Measurements from ENCODE around the gene PAWR. TPM values are rescaled to one million over a fixed set of nuclear protein-coding genes. Genes with fewer than 3 reads are reported as not detected.
A peak's percentile ranks its signal among the peaks of the same experiment; 100 is the strongest.

PAWR gene
- total and polyA plus RNA-seq, 2 of the 13 experiments (the other 11 are each of a cell fraction or from before 2014, with no cell fraction given) = 29.1 to 36.1 TPM

DNA sequence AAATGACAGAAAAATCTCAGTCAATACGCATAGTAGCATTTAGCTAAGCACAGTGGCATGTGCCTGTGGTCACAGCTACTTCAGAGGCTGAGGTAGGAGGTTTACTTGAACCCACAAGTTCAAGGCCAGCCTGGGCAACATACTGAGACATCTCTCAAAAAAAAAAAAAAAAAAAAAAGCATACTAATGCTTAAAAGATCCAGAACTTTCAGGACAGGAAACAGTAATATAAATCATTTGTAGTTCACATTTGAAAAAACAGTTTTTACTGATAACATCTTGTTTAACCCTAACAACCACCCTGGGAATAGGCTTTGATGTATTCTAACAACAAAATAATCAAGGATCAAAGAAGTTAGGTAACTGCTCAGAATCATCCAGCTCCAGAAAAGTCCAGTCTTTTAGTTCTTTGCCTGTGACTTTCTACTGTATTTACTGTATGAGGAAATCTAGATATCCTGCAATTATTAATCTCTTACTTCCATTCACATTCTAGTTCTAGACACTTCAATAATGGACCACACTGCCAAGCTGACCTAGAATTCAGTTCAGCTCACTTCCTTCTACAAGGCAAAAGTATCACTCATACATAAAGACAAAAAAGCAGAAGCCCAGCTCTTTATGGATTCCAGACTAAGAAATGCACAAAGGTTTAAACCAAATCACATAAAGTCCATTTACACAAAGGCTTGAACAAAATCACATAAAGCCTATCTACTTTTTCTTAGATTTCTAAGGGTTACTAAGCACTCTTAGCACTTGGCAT lies 28.5 kb downstream of the PAWR start (continued):
- TF ChIP-seq, protein P1, sequence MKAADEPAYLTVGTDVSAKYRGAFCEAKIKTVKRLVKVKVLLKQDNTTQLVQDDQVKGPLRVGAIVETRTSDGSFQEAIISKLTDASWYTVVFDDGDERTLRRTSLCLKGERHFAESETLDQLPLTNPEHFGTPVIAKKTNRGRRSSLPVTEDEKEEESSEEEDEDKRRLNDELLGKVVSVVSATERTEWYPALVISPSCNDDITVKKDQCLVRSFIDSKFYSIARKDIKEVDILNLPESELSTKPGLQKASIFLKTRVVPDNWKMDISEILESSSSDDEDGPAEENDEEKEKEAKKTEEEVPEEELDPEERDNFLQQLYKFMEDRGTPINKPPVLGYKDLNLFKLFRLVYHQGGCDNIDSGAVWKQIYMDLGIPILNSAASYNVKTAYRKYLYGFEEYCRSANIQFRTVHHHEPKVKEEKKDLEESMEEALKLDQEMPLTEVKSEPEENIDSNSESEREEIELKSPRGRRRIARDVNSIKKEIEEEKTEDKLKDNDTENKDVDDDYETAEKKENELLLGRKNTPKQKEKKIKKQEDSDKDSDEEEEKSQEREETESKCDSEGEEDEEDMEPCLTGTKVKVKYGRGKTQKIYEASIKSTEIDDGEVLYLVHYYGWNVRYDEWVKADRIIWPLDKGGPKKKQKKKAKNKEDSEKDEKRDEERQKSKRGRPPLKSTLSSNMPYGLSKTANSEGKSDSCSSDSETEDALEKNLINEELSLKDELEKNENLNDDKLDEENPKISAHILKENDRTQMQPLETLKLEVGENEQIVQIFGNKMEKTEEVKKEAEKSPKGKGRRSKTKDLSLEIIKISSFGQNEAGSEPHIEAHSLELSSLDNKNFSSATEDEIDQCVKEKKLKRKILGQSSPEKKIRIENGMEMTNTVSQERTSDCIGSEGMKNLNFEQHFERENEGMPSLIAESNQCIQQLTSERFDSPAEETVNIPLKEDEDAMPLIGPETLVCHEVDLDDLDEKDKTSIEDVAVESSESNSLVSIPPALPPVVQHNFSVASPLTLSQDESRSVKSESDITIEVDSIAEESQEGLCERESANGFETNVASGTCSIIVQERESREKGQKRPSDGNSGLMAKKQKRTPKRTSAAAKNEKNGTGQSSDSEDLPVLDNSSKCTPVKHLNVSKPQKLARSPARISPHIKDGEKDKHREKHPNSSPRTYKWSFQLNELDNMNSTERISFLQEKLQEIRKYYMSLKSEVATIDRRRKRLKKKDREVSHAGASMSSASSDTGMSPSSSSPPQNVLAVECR (CRISPR knock-in tag; IDR thresholded peaks at IDR 0.05; ENCODE audit: borderline replicate concordance) = no peak
- TF ChIP-seq HES4 (CRISPR knock-in tag; IDR thresholded peaks at IDR 0.05; ENCODE audit: borderline replicate concordance) = no peak
- TF ChIP-seq TAF15 (IDR thresholded peaks at IDR 0.05; ENCODE audit: low read depth, low read length, poor library complexity, severe bottlenecking) = no peak
- no peak for TF ChIP-seq CREB1 (IDR thresholded peaks at IDR 0.05)
- 0 out of 2 replicates have a peak, but pooled peaks have one; percentile 29 for TF ChIP-seq CREB1 (CRISPR knock-in tag; IDR thresholded peaks at IDR 0.05)

DNA sequence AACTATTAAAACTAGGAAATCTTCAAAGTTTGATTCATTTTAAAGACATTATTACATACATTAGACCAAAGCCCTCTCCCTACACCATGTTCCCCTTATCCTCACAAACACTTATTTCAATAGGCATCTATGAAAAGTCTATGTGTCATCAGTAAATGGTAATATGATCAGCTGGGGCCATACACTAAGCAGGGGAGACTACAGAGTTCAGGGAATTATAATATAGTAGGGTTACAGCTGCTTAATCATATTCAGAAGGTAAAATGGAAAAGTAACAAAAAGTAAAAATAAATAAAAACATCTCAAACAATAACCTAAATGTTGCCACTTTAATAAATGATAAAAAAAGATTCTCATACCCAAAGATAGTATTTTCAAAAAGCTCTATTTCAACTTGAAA lies 29.1 kb downstream of the PAWR start:
- no peaks in the 10 kb centered on the region for H3K27me3 ChIP-seq (ENCODE audit: control insufficient read depth in 1 of 2, insufficient read depth in 2 of 2, low read length in 2 of 2)
- no TSS peak for BruUV-seq (replicated peaks)
- no peak overlapping the region for H3K9ac ChIP-seq (ENCODE audit: insufficient read depth, low read depth, low read length)
- no peak overlapping the region for H3K4me3 ChIP-seq (replicated peaks in 1 of 3; ENCODE audit: insufficient read depth in 1 of 3, low read depth in 2 of 3, low read length in 3 of 3)
- peaks cover 88% of the 10 kb centered on the region for H3K79me2 ChIP-seq (ENCODE audit: insufficient read depth, low read length)
- peaks cover 49% of the 10 kb centered on the region for H4K20me1 ChIP-seq (ENCODE audit: insufficient read depth, low read length)
- no peak overlapping the region for H3K4me2 ChIP-seq (ENCODE audit: low read depth, low read length)
- FAIRE-seq = no peak
- no peak for DNase-seq (ENCODE audit: low spot score)
- peaks cover 32% of the 10 kb centered on the region for H3K4me1 ChIP-seq (ENCODE audit: insufficient read depth, low read length)
- peak overlapping the region; percentile 23 for H3K27ac ChIP-seq (ENCODE audit: extremely low read length, insufficient read depth, low read length)
- ChIA-PET CTCF (ENCODE audit: low intra/inter-chr PET ratio, low total read pairs) (no interaction called here), POLR2A (interaction anchor here (0.6 to 1.5 kb wide), 4 partner anchors 21 to 302 kb away, joined by 3 to 4 read pairs (median 4); partner anchors contain the start of gene PAWR)
- in situ Hi-C loops (cut with HindIII; ENCODE audit: extremely low pct_ligation_motif_present, low pct_unique_long_range_greater_than_20kb) = no loop called here
- intact Hi-C loops (cut with micrococcal nuclease; ENCODE audit: unreplicated experiment) = loop anchor here (2.0 kb wide), 1 partner anchor 23 kb away; no protein-coding TSS in a partner anchor
- no peaks in the 10 kb centered on the region for H3K9me3 ChIP-seq (ENCODE audit: low read length)
- H3K36me3 ChIP-seq (replicated peaks in 1 of 2; ENCODE audit: control insufficient read depth in 1 of 2, insufficient read depth in 2 of 2, low read length in 2 of 2) = peaks cover 3 to 8% of the 10 kb centered on the region in 2 experiments; a peak in 3 of 5 replicates
- H2AFZ ChIP-seq (ENCODE audit: low read length) = no peak overlapping the region
- peak; percentile 29; the same call in 1 of the 3 replicates for ATAC-seq
- TF ChIP-seq ZNF570 (CRISPR knock-in tag; IDR thresholded peaks at IDR 0.05; ENCODE audit: borderline replicate concordance) = no peak
- TF ChIP-seq, protein P2, sequence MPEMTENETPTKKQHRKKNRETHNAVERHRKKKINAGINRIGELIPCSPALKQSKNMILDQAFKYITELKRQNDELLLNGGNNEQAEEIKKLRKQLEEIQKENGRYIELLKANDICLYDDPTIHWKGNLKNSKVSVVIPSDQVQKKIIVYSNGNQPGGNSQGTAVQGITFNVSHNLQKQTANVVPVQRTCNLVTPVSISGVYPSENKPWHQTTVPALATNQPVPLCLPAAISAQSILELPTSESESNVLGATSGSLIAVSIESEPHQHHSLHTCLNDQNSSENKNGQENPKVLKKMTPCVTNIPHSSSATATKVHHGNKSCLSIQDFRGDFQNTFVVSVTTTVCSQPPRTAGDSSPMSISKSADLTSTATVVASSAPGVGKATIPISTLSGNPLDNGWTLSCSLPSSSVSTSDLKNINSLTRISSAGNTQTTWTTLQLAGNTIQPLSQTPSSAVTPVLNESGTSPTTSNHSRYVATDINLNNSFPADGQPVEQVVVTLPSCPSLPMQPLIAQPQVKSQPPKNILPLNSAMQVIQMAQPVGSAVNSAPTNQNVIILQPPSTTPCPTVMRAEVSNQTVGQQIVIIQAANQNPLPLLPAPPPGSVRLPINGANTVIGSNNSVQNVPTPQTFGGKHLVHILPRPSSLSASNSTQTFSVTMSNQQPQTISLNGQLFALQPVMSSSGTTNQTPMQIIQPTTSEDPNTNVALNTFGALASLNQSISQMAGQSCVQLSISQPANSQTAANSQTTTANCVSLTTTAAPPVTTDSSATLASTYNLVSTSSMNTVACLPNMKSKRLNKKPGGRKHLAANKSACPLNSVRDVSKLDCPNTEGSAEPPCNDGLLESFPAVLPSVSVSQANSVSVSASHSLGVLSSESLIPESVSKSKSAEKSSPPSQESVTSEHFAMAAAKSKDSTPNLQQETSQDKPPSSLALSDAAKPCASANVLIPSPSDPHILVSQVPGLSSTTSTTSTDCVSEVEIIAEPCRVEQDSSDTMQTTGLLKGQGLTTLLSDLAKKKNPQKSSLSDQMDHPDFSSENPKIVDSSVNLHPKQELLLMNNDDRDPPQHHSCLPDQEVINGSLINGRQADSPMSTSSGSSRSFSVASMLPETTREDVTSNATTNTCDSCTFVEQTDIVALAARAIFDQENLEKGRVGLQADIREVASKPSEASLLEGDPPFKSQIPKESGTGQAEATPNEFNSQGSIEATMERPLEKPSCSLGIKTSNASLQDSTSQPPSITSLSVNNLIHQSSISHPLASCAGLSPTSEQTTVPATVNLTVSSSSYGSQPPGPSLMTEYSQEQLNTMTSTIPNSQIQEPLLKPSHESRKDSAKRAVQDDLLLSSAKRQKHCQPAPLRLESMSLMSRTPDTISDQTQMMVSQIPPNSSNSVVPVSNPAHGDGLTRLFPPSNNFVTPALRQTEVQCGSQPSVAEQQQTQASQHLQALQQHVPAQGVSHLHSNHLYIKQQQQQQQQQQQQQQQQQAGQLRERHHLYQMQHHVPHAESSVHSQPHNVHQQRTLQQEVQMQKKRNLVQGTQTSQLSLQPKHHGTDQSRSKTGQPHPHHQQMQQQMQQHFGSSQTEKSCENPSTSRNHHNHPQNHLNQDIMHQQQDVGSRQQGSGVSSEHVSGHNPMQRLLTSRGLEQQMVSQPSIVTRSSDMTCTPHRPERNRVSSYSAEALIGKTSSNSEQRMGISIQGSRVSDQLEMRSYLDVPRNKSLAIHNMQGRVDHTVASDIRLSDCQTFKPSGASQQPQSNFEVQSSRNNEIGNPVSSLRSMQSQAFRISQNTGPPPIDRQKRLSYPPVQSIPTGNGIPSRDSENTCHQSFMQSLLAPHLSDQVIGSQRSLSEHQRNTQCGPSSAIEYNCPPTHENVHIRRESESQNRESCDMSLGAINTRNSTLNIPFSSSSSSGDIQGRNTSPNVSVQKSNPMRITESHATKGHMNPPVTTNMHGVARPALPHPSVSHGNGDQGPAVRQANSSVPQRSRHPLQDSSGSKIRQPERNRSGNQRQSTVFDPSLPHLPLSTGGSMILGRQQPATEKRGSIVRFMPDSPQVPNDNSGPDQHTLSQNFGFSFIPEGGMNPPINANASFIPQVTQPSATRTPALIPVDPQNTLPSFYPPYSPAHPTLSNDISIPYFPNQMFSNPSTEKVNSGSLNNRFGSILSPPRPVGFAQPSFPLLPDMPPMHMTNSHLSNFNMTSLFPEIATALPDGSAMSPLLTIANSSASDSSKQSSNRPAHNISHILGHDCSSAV (CRISPR knock-in tag; IDR thresholded peaks at IDR 0.05; ENCODE audit: borderline replicate concordance) = no peak
